DOHH2 (cell line): ENCODE data around the gene SCGB3A1.

Source experiments
- EZH2phosphoT487 ChIP-seq: fragments of 200-600 bp; sonication (generic); IDR thresholded peaks from 2 replicates; pipeline ENCODE4 v1.6.1; 2017; ENCODE audit warnings: borderline replicate concordance, mild to moderate bottlenecking, antibody characterized with exemption, low read length, moderate library complexity, mixed read lengths
- TF ChIP-seq, protein P1 (sequence below): fragments of 200-600 bp; sonication (generic); IDR thresholded peaks from one replicate; pipeline ENCODE4 v1.5.1; 2014; ENCODE audit warnings: antibody characterized with exemption, mild to moderate bottlenecking, low read depth, low read length; ENCODE audit not compliant: poor library complexity, severe bottlenecking

DNA sequence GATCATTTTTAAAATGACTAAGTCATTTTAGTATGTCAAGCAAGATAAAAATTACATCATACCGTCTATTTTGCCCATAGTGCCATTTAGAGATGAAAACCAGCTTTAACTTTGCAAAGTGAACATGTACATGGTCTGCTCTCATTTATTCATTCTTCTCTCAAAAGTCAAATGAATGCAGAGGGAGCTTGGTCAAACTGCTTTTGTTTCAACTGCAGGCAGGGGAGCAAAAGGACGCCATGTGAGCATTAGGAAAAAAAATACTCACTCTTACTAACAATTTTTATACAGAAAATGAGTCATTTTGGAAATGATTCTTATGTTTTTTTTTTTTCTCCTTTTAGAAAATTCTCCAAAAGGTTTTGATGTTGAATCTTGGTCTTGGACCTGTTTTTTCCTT lies 15.7 kb downstream of the SCGB3A1 start:
- TF ChIP-seq, protein P1, sequence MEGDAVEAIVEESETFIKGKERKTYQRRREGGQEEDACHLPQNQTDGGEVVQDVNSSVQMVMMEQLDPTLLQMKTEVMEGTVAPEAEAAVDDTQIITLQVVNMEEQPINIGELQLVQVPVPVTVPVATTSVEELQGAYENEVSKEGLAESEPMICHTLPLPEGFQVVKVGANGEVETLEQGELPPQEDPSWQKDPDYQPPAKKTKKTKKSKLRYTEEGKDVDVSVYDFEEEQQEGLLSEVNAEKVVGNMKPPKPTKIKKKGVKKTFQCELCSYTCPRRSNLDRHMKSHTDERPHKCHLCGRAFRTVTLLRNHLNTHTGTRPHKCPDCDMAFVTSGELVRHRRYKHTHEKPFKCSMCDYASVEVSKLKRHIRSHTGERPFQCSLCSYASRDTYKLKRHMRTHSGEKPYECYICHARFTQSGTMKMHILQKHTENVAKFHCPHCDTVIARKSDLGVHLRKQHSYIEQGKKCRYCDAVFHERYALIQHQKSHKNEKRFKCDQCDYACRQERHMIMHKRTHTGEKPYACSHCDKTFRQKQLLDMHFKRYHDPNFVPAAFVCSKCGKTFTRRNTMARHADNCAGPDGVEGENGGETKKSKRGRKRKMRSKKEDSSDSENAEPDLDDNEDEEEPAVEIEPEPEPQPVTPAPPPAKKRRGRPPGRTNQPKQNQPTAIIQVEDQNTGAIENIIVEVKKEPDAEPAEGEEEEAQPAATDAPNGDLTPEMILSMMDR, result no peak
- TF ChIP-seq EZH2phosphoT487, result no peak
